A549 (cell line): Measurements from ENCODE around the gene INVS. TPM values are rescaled to one million over a fixed set of nuclear protein-coding genes. Genes with fewer than 3 reads are reported as not detected.

Experiments
- ATAC-seq, 2 experiments: fragments of 200-7000 bp in 1 of 2; fragments of >200 bp in 1 of 2; cut with Nextera tagmentation in 1 of 2; cut with Tn5 transposase in 1 of 2; 3 replicates each; pipeline versions ENCODE4 v1.8.0 to v1.9.1; 2018 to 2020; ENCODE audit warnings: mild to moderate bottlenecking in 1 of 2, moderate library complexity in 1 of 2
- CTCF ChIA-PET: fragments of 300-600 bp; sonication (Branson Sonifier 250); formaldehyde crosslinking; extraction: SDS; loops from one replicate; lab custom pipeline; 2021; ENCODE audit warnings: antibody characterized with exemption, inconsistent platforms; lab: Yijun Ruan, JAX
- POLR2A ChIA-PET: fragments of 350-600 bp; formaldehyde crosslinking; extraction: SDS; loops from one replicate; lab custom pipeline; 2021; ENCODE audit warnings: antibody characterized with exemption, inconsistent platforms; lab: Yijun Ruan, JAX
- DNase-seq, 2 experiments: peaks; one replicate each; pipeline versions ENCODE4 v3.0.0 to v3.0.0-alpha.2; 2011 to 2016; ENCODE audit warnings: low read depth in 1 of 2, low spot score in 1 of 2
- FAIRE-seq: peaks from 2 replicates; lab custom pipeline; 2011; peaks lifted over from hg19 to GRCh38; lab: Jason Lieb, UNC
- H3K27ac ChIP-seq, 2 experiments: fragments of >200 bp; sonication (Bioruptor Twin); formaldehyde crosslinking; 3 replicates each; pipeline ENCODE4 v1.5.1; 2016 to 2017
- H3K4me1 ChIP-seq: fragments of >200 bp; sonication (Bioruptor Twin); formaldehyde crosslinking; 3 replicates; pipeline ENCODE4 v1.6.1; 2016
- H3K4me2 ChIP-seq: fragments of >200 bp; sonication (Bioruptor Twin); formaldehyde crosslinking; 3 replicates; pipeline ENCODE4 v1.6.1; 2016
- H3K4me3 ChIP-seq: fragments of >200 bp; sonication (Bioruptor Twin); formaldehyde crosslinking; 3 replicates; pipeline ENCODE4 v1.5.1; 2016
- H3K9me3 ChIP-seq: fragments of >200 bp; sonication (Bioruptor Twin); formaldehyde crosslinking; 3 replicates; pipeline ENCODE4 v1.6.1; 2016
- ATOH8 ChIP-seq: fragments of 250-450 bp; sonication (Bioruptor Pico); IDR thresholded peaks from 2 replicates; pipeline ENCODE4 v1.5.0; 2020; ENCODE audit warnings: low read depth, mild to moderate bottlenecking, moderate library complexity
- CEBPB ChIP-seq, 2 experiments: fragments of >200 bp in 1 of 2; sonication (Bioruptor Twin) in 1 of 2; formaldehyde crosslinking in 1 of 2; IDR thresholded peaks; 2 replicates each; pipeline ENCODE4 v1.6.1; 2012 to 2016
- ELK1 ChIP-seq: fragments of 150-350 bp; IDR thresholded peaks from 2 replicates; pipeline ENCODE4 v1.6.1; 2014; ENCODE audit warnings: low read depth, mild to moderate bottlenecking, low read length
- GATA3 ChIP-seq: IDR thresholded peaks from 2 replicates; pipeline ENCODE4 v1.6.1; 2012; ENCODE audit warnings: borderline replicate concordance
- HES2 ChIP-seq: fragments of >200 bp; sonication (Bioruptor Twin); formaldehyde crosslinking; IDR thresholded peaks from 2 replicates; pipeline ENCODE4 v1.6.1; 2016
- HMGXB4 ChIP-seq: fragments of 250-450 bp; sonication (Bioruptor Pico); IDR thresholded peaks from 2 replicates; pipeline ENCODE4 v1.5.0; 2021; ENCODE audit warnings: mild to moderate bottlenecking, moderate library complexity, borderline replicate concordance
- HOXA7 ChIP-seq: fragments of 250-450 bp; sonication (Bioruptor Pico); IDR thresholded peaks from 2 replicates; pipeline ENCODE4 v1.5.0; 2020; ENCODE audit warnings: mild to moderate bottlenecking, moderate library complexity
- MYC ChIP-seq: IDR thresholded peaks from 2 replicates; pipeline ENCODE4 v1.6.1; 2012; ENCODE audit warnings: mild to moderate bottlenecking, inconsistent platforms, low read length, improper control_type of control experiment, borderline replicate concordance
- NFE2L2 ChIP-seq: fragments of 150-350 bp; conservative IDR thresholded peaks from 2 replicates; pipeline ENCODE4 v1.6.1; 2014; ENCODE audit warnings: low read length
- NPAS2 ChIP-seq: fragments of 250-450 bp; sonication (Bioruptor Pico); IDR thresholded peaks from 2 replicates; pipeline ENCODE4 v1.8.0; 2022; ENCODE audit warnings: mild to moderate bottlenecking, moderate library complexity, borderline replicate concordance
- PHF8 ChIP-seq: fragments of 200-600 bp; sonication (generic); IDR thresholded peaks from 2 replicates; pipeline ENCODE4 v1.6.1; 2016; ENCODE audit warnings: low read depth, mild to moderate bottlenecking, antibody characterized with exemption, moderate library complexity, borderline replicate concordance
- POLR2AphosphoS2 ChIP-seq: conservative IDR thresholded peaks from 2 replicates; pipeline ENCODE4 v1.6.1; 2012; ENCODE audit warnings: low read length, improper control_type of control experiment, inconsistent platforms
- RAD21 ChIP-seq, 2 experiments: fragments of >200 bp in 1 of 2; sonication (Bioruptor Twin) in 1 of 2; formaldehyde crosslinking in 1 of 2; IDR thresholded peaks in 1 of 2; conservative IDR thresholded peaks in 1 of 2; 2 replicates in 1 of 2; 3 replicates in 1 of 2; pipeline ENCODE4 v1.6.1; 2012 to 2018; ENCODE audit warnings: inconsistent platforms in 1 of 2
- RARB ChIP-seq: fragments of 250-450 bp; sonication (Bioruptor Pico); IDR thresholded peaks from 2 replicates; pipeline ENCODE4 v1.8.0; 2021; ENCODE audit warnings: mild to moderate bottlenecking, moderate library complexity
- RCOR1 ChIP-seq: fragments of 150-350 bp; IDR thresholded peaks from 2 replicates; pipeline ENCODE4 v1.6.1; 2014; ENCODE audit warnings: antibody characterized with exemption, low read length, low read depth
- RFX5 ChIP-seq: fragments of 450-650 bp; IDR thresholded peaks from 2 replicates; pipeline ENCODE4 v1.7.1; 2014; ENCODE audit warnings: antibody characterized with exemption, mild to moderate bottlenecking, moderate library complexity
- SMC3 ChIP-seq: fragments of >200 bp; sonication (Bioruptor Twin); formaldehyde crosslinking; IDR thresholded peaks from 3 replicates; pipeline ENCODE4 v1.6.1; 2018; ENCODE audit warnings: inconsistent platforms
- TFCP2L1 ChIP-seq: fragments of 250-450 bp; sonication (Bioruptor Pico); IDR thresholded peaks from 2 replicates; pipeline ENCODE4 v1.5.0; 2021; ENCODE audit warnings: mild to moderate bottlenecking
- ZFP36 ChIP-seq: fragments of 450-650 bp; IDR thresholded peaks from 2 replicates; pipeline ENCODE4 v1.6.1; 2014; ENCODE audit warnings: borderline replicate concordance; ENCODE audit not compliant: partially characterized antibody
- ZSCAN20 ChIP-seq: fragments of 250-450 bp; sonication (Bioruptor Pico); IDR thresholded peaks from 2 replicates; pipeline ENCODE4 v1.8.0; 2022; ENCODE audit warnings: mild to moderate bottlenecking, moderate library complexity
- WGBS: methylation state at CpG from one replicate; pipeline ENCODE4 v1.1.6; 2017; ENCODE audit errors: missing lambda C conversion rate; 5-methylcytosine and 5-hydroxymethylcytosine counted together
- polyA plus RNA-seq, 4 experiments: library from polyadenylated mRNA; depleted of rRNA in 3 of 4; stranded (reverse); fragments of >200 nt; fragmentation: RNase III in 1 of 4; extraction: RNeasy Plus Mini Kit Qiagen cat#74134 plus additional on column Dnase treatment in 1 of 4; gene quantifications; 2 replicates in 3 of 4; 3 replicates in 1 of 4; pipeline ENCODE4 v1.2.3, GENCODE V29; 2011 to 2017

The INVS gene
- polyA plus RNA-seq, 2 of the 4 experiments (the other 2 are of a cell fraction) = 11.9 to 30.6 TPM

- no peaks in the 10 kb centered on the region for H3K9me3 ChIP-seq
- H3K4me2 ChIP-seq = peak overlapping the region; percentile 90
- H3K4me3 ChIP-seq = peak overlapping the region; percentile 97
- ChIA-PET CTCF (interaction anchor here (0.6 to 0.9 kb wide), 2 partner anchors 11 to 32 kb away, joined by 3 to 4 read pairs; no protein-coding TSS in a partner anchor), POLR2A (interaction anchor here (0.5 kb wide), 1 partner anchor 273 kb away, joined by 3 read pairs; no protein-coding TSS in a partner anchor)
- peak; percentile 55; the same call in 1 of the 2 replicates for TF ChIP-seq PHF8
- TF ChIP-seq HES2 = no peak
- H3K27ac ChIP-seq = peak overlapping the region; percentile 81 to 88
- peak; percentile 71 to 75 for DNase-seq
- peak; percentile 62 to 70 for ATAC-seq
- peaks cover 28% of the 10 kb centered on the region; the same call in 2 of the 3 replicates for H3K4me1 ChIP-seq
- FAIRE-seq = no peak
- 3% methylated on average over 32 of the region's 37 CpGs for WGBS
These were observed 777 bp upstream of the INVS start for GRCh38 chr9:100098046-100098886.

- no peaks in the 10 kb centered on the region for H3K9me3 ChIP-seq
- ChIA-PET POLR2A (interaction anchor here (0.7 to 1.1 kb wide), 2 partner anchors 10 to 19 kb away, joined by 3 read pairs; no protein-coding TSS in a partner anchor), CTCF (no interaction called here)
- H3K27ac ChIP-seq = peak overlapping the region; percentile 92
- peak; percentile 27 to 37 for ATAC-seq
- H3K4me2 ChIP-seq = peak overlapping the region; percentile 72
- no peak for DNase-seq
- WGBS = under 1% methylated on average over 10 of the region's 10 CpGs
- H3K4me1 ChIP-seq = peaks cover 22% of the 10 kb centered on the region; the same call in 2 of the 3 replicates
- peak overlapping the region; percentile 97 for H3K4me3 ChIP-seq
- TF ChIP-seq RAD21 (conservative IDR thresholded peaks at IDR 0.05 in 1 of 2, IDR thresholded peaks at IDR 0.05 in 1 of 2) = no peak
- TF ChIP-seq CEBPB (IDR thresholded peaks at IDR 0.05) = peak; percentile 30 to 40; a peak in 2 of 4 replicates
- no peak for TF ChIP-seq TFCP2L1
- no peak for TF ChIP-seq RCOR1
- no peak for FAIRE-seq
These were observed 639 bp downstream of the INVS start for GRCh38 chr9:100099722-100100042.

- Histone ChIP-seq H3K4me2 (peak overlapping the region; percentile 72), H3K4me3 (peak overlapping the region; percentile 97), H3K27ac (peak overlapping the region; percentile 92), H3K4me1 (peaks cover 22% of the 10 kb centered on the region; the same call in 2 of the 3 replicates), H3K9me3 (no peaks in the 10 kb centered on the region)
- WGBS = 45% methylated on average over 2 of the region's 2 CpGs
- POLR2A ChIA-PET = interaction anchor here (1.1 kb wide), 1 partner anchor 20 kb away, joined by 3 read pairs; no protein-coding TSS in a partner anchor
- DNase-seq (no peak), ATAC-seq (no peak), FAIRE-seq (no peak)
- CTCF ChIA-PET = no interaction called here
- TF ChIP-seq MYC = no peak
- no peak for TF ChIP-seq HOXA7 (CRISPR knock-in tag)
- TF ChIP-seq ELK1 = no peak
- TF ChIP-seq RFX5 = no peak
- no peak for TF ChIP-seq POLR2AphosphoS2
- TF ChIP-seq ZFP36 = no peak
- TF ChIP-seq RARB (CRISPR knock-in tag) = no peak
- TF ChIP-seq ZSCAN20 (CRISPR knock-in tag) = no peak
- no peak for TF ChIP-seq HMGXB4 (CRISPR knock-in tag)
- no peak for TF ChIP-seq CEBPB (IDR thresholded peaks at IDR 0.05)
- TF ChIP-seq ATOH8 (CRISPR knock-in tag) = no peak
- no peak for TF ChIP-seq NPAS2 (CRISPR knock-in tag)
- no peak for TF ChIP-seq GATA3
- TF ChIP-seq NFE2L2 = no peak
- TF ChIP-seq SMC3 = no peak
These were observed 1.2 kb downstream of the INVS start for GRCh38 chr9:100100146-100100667.
